Measurements from ENCODE around the gene CDKAL1.

- TF ChIP-seq CTCF (IDR thresholded peaks at IDR 0.05): no peak
- no peak for TF ChIP-seq POLR2A (IDR thresholded peaks at IDR 0.05)
Measured at GRCh38 chr6:20939161-20939775, 405.0 kb downstream of the CDKAL1 start.
